OCI-LY3 (cell line): ENCODE results near the gene ADCY7.
A peak's percentile ranks its signal among the peaks of the same experiment; 100 is the strongest.

Source experiments
- H2AFZ ChIP-seq: fragments of 200-600, 300-600 bp; shearing (Covaris generic); 2 replicates; pipeline ENCODE4 v1.6.0; 2014; ENCODE audit warnings: antibody characterized with exemption, low read depth, low read length
- H3K27ac ChIP-seq: fragments of 200-600, 300-600 bp; sonication (generic); 2 replicates; pipeline ENCODE4 v1.5.1; 2014; ENCODE audit warnings: mild to moderate bottlenecking, low read length, moderate library complexity, mixed read lengths
- H3K27me3 ChIP-seq: fragments of 200-600, 300-600 bp; sonication (generic); 2 replicates; pipeline ENCODE4 v1.6.1; 2014; ENCODE audit warnings: low read depth, low read length, mixed read lengths
- H3K36me3 ChIP-seq: fragments of 200-600, 300-600 bp; sonication (generic); replicated peaks from 2 replicates; pipeline ENCODE3; 2014; ENCODE audit warnings: low read depth, low read length, mixed read lengths
- H3K4me1 ChIP-seq: fragments of 300-600, 200-600 bp; sonication (generic); 2 replicates; pipeline ENCODE4 v1.6.1; 2014; ENCODE audit warnings: low read length, mixed read lengths
- H3K4me2 ChIP-seq: fragments of 200-600, 300-600 bp; sonication (generic); 2 replicates; pipeline ENCODE4 v1.6.1; 2014; ENCODE audit warnings: low read length, mixed read lengths
- H3K4me3 ChIP-seq: fragments of 300-600, 200-600 bp; sonication (generic); 2 replicates; pipeline ENCODE4 v1.5.1; 2014; ENCODE audit warnings: antibody characterized with exemption, mild to moderate bottlenecking, low read length, moderate library complexity
- H3K79me2 ChIP-seq: fragments of 300-600, 200-600 bp; shearing (Covaris generic); 2 replicates; pipeline ENCODE4 v1.6.1; 2014; ENCODE audit warnings: mild to moderate bottlenecking, low read length, mixed read lengths
- H3K9ac ChIP-seq: fragments of 300-600, 200-600 bp; shearing (Covaris generic); 2 replicates; pipeline ENCODE4 v1.6.0; 2014; ENCODE audit warnings: mild to moderate bottlenecking, low read length, moderate library complexity
- H3K9me3 ChIP-seq: fragments of 200-600, 300-600 bp; shearing (Covaris generic); 2 replicates; pipeline ENCODE4 v1.6.1; 2014; ENCODE audit warnings: low read length, mixed read lengths; ENCODE audit not compliant: insufficient read depth
- H4K20me1 ChIP-seq: fragments of 200-600, 300-600 bp; sonication (generic); 2 replicates; pipeline ENCODE4 v1.6.1; 2016; ENCODE audit warnings: low read length, mixed read lengths; ENCODE audit not compliant: insufficient read depth
- CTCF ChIP-seq: fragments of 200-600, 300-600 bp; sonication (generic); IDR thresholded peaks from 2 replicates; pipeline ENCODE4 v1.5.1; 2014; ENCODE audit warnings: antibody characterized with exemption, low read length, low read depth
- EZH2phosphoT487 ChIP-seq: fragments of 200-600 bp; shearing (Covaris generic); IDR thresholded peaks from 2 replicates; pipeline ENCODE4 v1.6.1; 2018; ENCODE audit warnings: antibody characterized with exemption, mixed run types, low read depth

The ADCY7 gene

GRCh38 chr16:50276801-50277555, 10.6 kb downstream of the ADCY7 start:
- H3K36me3 ChIP-seq = peaks cover 20% of the 10 kb centered on the region
- H3K27ac ChIP-seq = no peak overlapping the region
- H3K9me3 ChIP-seq = 0 out of 2 replicates have a peak, but pooled peaks cover 4% of the 10 kb centered on the region
- H2AFZ ChIP-seq = no peak overlapping the region
- no peak for TF ChIP-seq CTCF
- TF ChIP-seq EZH2phosphoT487 = no peak
- no peak overlapping the region for H3K9ac ChIP-seq
- H3K79me2 ChIP-seq = peaks cover 70% of the 10 kb centered on the region
- H3K4me1 ChIP-seq = peaks cover 64% of the 10 kb centered on the region
- peaks cover 67% of the 10 kb centered on the region for H4K20me1 ChIP-seq
- no peak overlapping the region for H3K4me3 ChIP-seq
- peak overlapping the region; percentile 20; the same call in 1 of the 2 replicates for H3K4me2 ChIP-seq
- no peaks in the 10 kb centered on the region for H3K27me3 ChIP-seq

- Histone ChIP-seq H3K27me3 (no peaks in the 10 kb centered on the region), H3K4me2 (no peak overlapping the region), H3K27ac (no peak overlapping the region), H3K4me3 (no peak overlapping the region), H3K9ac (no peak overlapping the region), H3K4me1 (peaks cover 75% of the 10 kb centered on the region), H4K20me1 (peaks cover 79% of the 10 kb centered on the region), H2AFZ (no peak overlapping the region), H3K36me3 (peaks cover 24% of the 10 kb centered on the region), H3K9me3 (0 out of 2 replicates have a peak, but pooled peaks cover 4% of the 10 kb centered on the region), H3K79me2 (peaks cover 83% of the 10 kb centered on the region)
- TF ChIP-seq EZH2phosphoT487 (no peak), CTCF (no peak)
Measured at GRCh38 chr16:50278251-50278650, 11.9 kb downstream of the ADCY7 start.

GRCh38 chr16:50279504-50279865, 13.1 kb downstream of the ADCY7 start:
- H3K9ac ChIP-seq = no peak overlapping the region
- H3K4me1 ChIP-seq = peaks cover 75% of the 10 kb centered on the region
- H4K20me1 ChIP-seq = peaks cover 92% of the 10 kb centered on the region
- no peak overlapping the region for H2AFZ ChIP-seq
- peaks cover 32% of the 10 kb centered on the region for H3K36me3 ChIP-seq
- H3K79me2 ChIP-seq = peaks cover 93% of the 10 kb centered on the region
- H3K4me2 ChIP-seq = peak overlapping the region; percentile 51
- H3K9me3 ChIP-seq = 0 out of 2 replicates have a peak, but pooled peaks cover 4% of the 10 kb centered on the region
- H3K27ac ChIP-seq = peak overlapping the region; percentile 8; the same call in 1 of the 2 replicates
- no peak for TF ChIP-seq EZH2phosphoT487
- no peak for TF ChIP-seq CTCF
- no peak overlapping the region for H3K4me3 ChIP-seq
- H3K27me3 ChIP-seq = no peaks in the 10 kb centered on the region

GRCh38 chr16:50280932-50281331, 14.6 kb downstream of the ADCY7 start:
- Histone ChIP-seq H3K27ac (no peak overlapping the region), H2AFZ (no peak overlapping the region), H3K79me2 (peaks cover 93% of the 10 kb centered on the region), H3K9me3 (0 out of 2 replicates have a peak, but pooled peaks cover 4% of the 10 kb centered on the region), H3K27me3 (no peaks in the 10 kb centered on the region), H3K4me2 (peak overlapping the region; percentile 86), H3K4me1 (peaks cover 66% of the 10 kb centered on the region), H3K9ac (no peak overlapping the region), H3K36me3 (peaks cover 32% of the 10 kb centered on the region), H4K20me1 (peaks cover 97% of the 10 kb centered on the region), H3K4me3 (no peak overlapping the region)
- TF ChIP-seq EZH2phosphoT487 (no peak), CTCF (no peak)
